T-helper 17 cell (primary cell): Measurements from ENCODE around the gene TMED9. TPM values are rescaled to one million over a fixed set of nuclear protein-coding genes. Genes with fewer than 3 reads are reported as not detected.
A peak's percentile ranks its signal among the peaks of the same experiment; 100 is the strongest.
"Not testable (repeated sequence)": the region's sequence is repeated elsewhere in the genome, so short reads cannot be mapped to it uniquely, and the experiment has no call there.

ENCODE experiments used
- ATAC-seq: fragments of 150-1000 bp; cut with Tn5 transposase; 2 replicates; pipeline ENCODE4 v1.10.0; 2021; ENCODE audit warnings: mild to moderate bottlenecking, moderate library complexity
- DNase-seq, 3 donors: peaks; one replicate each; pipeline versions ENCODE4 v3.0.0 to v3.0.0-alpha.2; 2020 to 2021
- H3K9me3 ChIP-seq: one replicate; pipeline ENCODE4 v1.7.0; 2013; ENCODE audit warnings: low read length, mild to moderate bottlenecking; ENCODE audit not compliant: control insufficient read depth, poor library complexity, severe bottlenecking
- H3K27ac Mint-ChIP-seq: one replicate; pipeline ENCODE4 v1.8.0; 2022; ENCODE audit warnings: mild to moderate bottlenecking, moderate library complexity, mixed read lengths
- H3K27me3 Mint-ChIP-seq: one replicate; pipeline ENCODE4 v1.8.0; 2022; ENCODE audit warnings: mixed read lengths
- H3K36me3 Mint-ChIP-seq: one replicate; pipeline ENCODE4 v1.8.0; 2022; ENCODE audit warnings: low read depth, mixed read lengths
- H3K4me1 Mint-ChIP-seq: one replicate; pipeline ENCODE4 v1.8.0; 2022; ENCODE audit warnings: mild to moderate bottlenecking, mixed read lengths
- H3K4me3 Mint-ChIP-seq: one replicate; pipeline ENCODE4 v1.8.0; 2022; ENCODE audit warnings: mild to moderate bottlenecking, moderate library complexity, mixed read lengths
- total RNA-seq, 4 donors: library from RNA in 2 of 4; stranded (reverse) in 2 of 4; gene quantifications; one replicate each; pipeline ENCODE4 v1.2.3 and lab custom pipeline; 2022 to 2026

Gene TMED9
- total RNA-seq, 2 donors from 2014 or later: 63.3 to 69.6 TPM

DNA sequence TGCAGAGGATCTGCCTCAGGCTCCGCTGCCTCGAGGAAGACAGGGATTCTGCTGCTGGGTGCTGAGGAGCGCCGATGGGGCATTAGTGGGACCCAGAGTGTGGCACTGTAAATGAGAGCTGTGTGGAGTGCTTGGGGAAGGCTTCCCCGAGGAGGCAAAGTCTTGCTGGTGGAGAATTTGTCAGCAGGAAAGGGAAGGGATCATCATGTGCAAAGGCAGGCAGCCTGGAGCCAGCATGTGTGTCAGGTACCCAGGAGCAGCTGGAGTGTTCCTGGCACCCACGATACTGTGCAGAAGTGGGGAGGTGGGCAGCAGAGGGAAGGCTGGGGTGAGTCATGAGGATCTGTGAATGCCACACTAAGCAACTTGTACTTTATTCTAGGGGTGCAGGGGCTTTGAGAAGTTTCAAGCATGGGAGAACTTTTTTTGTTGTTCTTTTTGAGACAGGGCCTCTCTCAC is 20.2 kb downstream of the TMED9 start:
- Mint-ChIP-seq H3K36me3 (no peaks in the 10 kb centered on the region), H3K4me1 (peaks cover 6% of the 10 kb centered on the region), H3K27me3 (no peaks in the 10 kb centered on the region), H3K27ac (peak overlapping the region; percentile 86), H3K4me3 (no peak overlapping the region)
- DNase-seq: no peak
- ATAC-seq: no peak
- no peaks in the 10 kb centered on the region for H3K9me3 ChIP-seq

DNA sequence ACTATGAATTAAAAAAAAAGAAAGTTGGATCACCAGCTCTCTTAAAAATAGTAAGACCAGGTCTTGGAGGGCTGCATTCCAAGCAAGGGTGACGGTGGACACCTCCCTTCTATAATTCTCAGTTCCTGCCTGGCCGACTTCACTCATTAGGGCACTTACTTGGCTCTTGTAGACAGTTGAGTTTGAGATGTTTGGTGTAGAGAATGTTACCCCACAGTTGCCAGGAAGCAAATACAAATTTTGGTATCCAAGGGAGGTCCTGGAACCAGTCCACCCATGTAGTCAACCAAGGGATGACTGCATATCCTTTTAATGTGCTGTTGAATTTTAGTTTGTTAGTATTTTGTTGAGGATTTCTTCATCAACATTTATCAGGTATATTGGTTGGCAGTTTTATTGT is 28.6 kb downstream of the TMED9 start:
- Mint-ChIP-seq H3K27me3 (no peaks in the 10 kb centered on the region), H3K4me1 (peaks cover 2% of the 10 kb centered on the region), H3K27ac (no peak overlapping the region), H3K36me3 (peaks cover 5% of the 10 kb centered on the region), H3K4me3 (no peak overlapping the region)
- no peak for ATAC-seq
- no peaks in the 10 kb centered on the region for H3K9me3 ChIP-seq
- no peak for DNase-seq

DNA sequence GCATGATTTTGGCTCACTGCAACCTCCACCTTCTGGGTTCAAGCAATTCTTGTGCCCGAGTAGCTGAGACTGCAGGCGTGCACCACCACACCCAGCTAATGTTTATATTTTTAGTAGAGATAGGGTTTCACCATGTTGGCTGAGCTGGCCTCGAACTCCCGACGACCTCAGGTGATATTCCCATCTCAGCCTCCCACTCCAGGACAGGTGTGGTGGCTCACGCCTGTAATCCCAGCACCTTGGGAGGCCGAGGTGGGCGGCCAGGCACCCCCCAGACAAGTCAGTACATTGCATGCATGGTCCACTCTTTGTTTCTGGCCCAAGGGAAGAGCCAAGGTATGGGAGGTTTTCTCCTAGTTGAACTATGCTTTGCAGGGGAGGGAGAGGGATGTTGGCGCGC is 32.2 kb downstream of the TMED9 start:
- H3K9me3 ChIP-seq, H3K4me3 Mint-ChIP-seq, ATAC-seq, DNase-seq, H3K36me3 Mint-ChIP-seq, H3K27me3 Mint-ChIP-seq, H3K4me1 Mint-ChIP-seq: not testable (repeated sequence)
- peak overlapping the region; percentile 32 for H3K27ac Mint-ChIP-seq

DNA sequence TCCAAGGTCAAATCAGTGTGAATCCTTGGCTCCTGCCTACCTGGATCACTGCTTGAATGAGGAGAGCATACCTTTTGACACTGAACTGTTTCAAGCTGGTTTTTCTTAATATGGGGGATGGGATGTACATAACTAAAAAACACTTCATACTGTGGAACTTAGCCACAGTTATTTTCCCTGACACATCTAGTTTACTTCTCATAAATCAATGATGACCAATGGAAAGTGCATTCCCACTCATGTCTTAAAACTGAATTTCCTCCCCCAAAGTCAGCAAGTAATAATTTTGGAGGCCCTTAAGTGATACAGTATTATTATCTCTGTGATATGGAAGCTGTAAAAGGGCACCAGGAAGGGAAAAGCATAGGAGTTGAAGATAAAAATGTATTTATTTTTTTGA is 38.2 kb downstream of the TMED9 start:
- H3K4me3 Mint-ChIP-seq, ATAC-seq, H3K27ac Mint-ChIP-seq: not testable (repeated sequence)

DNA sequence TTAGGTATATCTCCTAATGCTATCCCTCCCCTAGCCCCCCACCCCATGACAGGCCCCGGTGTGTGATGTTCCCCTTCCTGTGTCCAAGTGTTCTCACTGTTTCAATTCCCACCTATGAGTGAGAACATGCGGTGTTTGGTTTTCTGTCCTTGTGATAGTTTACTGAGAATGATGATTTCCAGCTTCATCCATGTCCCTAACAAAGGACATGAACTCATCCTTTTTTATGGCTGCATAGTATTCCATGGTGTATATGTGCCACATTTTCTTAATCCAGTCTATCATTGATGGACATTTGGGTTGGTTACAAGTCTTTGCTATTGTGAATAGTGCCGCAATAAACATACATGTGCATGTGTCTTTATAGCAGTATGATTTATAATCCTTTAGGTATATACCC is 42.9 kb downstream of the TMED9 start:
- not testable (repeated sequence) for H3K27ac Mint-ChIP-seq, H3K27me3 Mint-ChIP-seq, H3K36me3 Mint-ChIP-seq, H3K4me1 Mint-ChIP-seq, DNase-seq, H3K9me3 ChIP-seq, H3K4me3 Mint-ChIP-seq, ATAC-seq

More for the DNA sequence above, 38.2 kb downstream of the TMED9 start:
- H3K9me3 ChIP-seq, DNase-seq, H3K4me1 Mint-ChIP-seq, H3K36me3 Mint-ChIP-seq, H3K27me3 Mint-ChIP-seq: not testable (repeated sequence)

DNA sequence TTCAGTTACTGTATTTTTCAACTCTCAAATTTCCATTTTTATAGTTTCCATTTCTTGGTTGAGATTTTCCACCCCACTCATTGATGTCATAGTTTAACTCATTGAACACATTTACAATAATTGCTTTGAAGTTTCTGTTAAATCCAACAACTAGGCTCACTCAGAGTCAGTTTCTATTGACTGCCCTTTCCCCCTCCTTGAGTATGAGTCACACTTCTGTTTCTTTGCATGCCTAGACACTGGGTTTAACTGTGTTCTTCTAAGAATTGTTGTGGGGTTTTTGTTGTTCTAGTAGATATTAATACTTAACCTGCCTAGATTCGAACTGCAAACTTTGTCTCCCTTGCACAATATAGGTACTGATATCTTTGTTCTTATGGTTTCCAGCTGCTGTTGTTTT is 53.5 kb downstream of the TMED9 start:
- H3K27ac Mint-ChIP-seq, H3K9me3 ChIP-seq, H3K4me3 Mint-ChIP-seq, H3K27me3 Mint-ChIP-seq, H3K36me3 Mint-ChIP-seq, DNase-seq, H3K4me1 Mint-ChIP-seq, ATAC-seq: not testable (repeated sequence)

Other genes starting within 250 kb of the TMED9 start
- 10 to 100 TPM; 75.5 to 89.8 TPM for gene LMAN2, start 240.5 kb upstream of the TMED9 start, total RNA-seq
- gene RGS14, start 234.3 kb upstream of the TMED9 start, total RNA-seq: 100 to 1,000 TPM in 1 of 2 donors, 10 to 100 TPM in 1; 76.7 to 110 TPM
- under 1 TPM; 0.31 to 0.40 TPM for gene SLC34A1, start 207.8 kb upstream of the TMED9 start, total RNA-seq
- not detected for gene PFN3, start 191.5 kb upstream of the TMED9 start, total RNA-seq
- gene F12, start 182.6 kb upstream of the TMED9 start, total RNA-seq: 1 to 10 TPM in 1 of 2 donors, under 1 TPM in 1; 0.62 to 1.1 TPM
- 100 to 1,000 TPM; 178 to 232 TPM for gene GRK6, start 165.5 kb upstream of the TMED9 start, total RNA-seq
- 10 to 100 TPM; 32.0 to 40.1 TPM for gene PRR7, start 145.4 kb upstream of the TMED9 start, total RNA-seq
- gene DBN1, start 118.6 kb upstream of the TMED9 start, total RNA-seq: 1 to 10 TPM; 1.2 to 5.0 TPM
- gene PDLIM7, start 94.6 kb upstream of the TMED9 start, total RNA-seq: 10 to 100 TPM in 1 of 2 donors, 1 to 10 TPM in 1; 6.8 to 16.2 TPM
- gene DOK3, start 82.4 kb upstream of the TMED9 start, total RNA-seq: 1 to 10 TPM; 5.1 to 8.0 TPM
- gene DDX41, start 75.2 kb upstream of the TMED9 start, total RNA-seq: 10 to 100 TPM; 58.6 to 66.9 TPM
- 100 to 1,000 TPM; 143 to 167 TPM for gene FAM193B, start 37.6 kb upstream of the TMED9 start, total RNA-seq
- gene B4GALT7, start 7.9 kb downstream of the TMED9 start, total RNA-seq: 10 to 100 TPM; 24.7 to 27.3 TPM
- 10 to 100 TPM; 10.9 to 63.9 TPM for gene FAM153A, start 190.7 kb downstream of the TMED9 start, total RNA-seq